ENCODE results near the gene APCS. TPM values are rescaled to one million over a fixed set of nuclear protein-coding genes. Genes with fewer than 3 reads are reported as not detected.

Gene APCS
- polyA plus RNA-seq, 1 donor from 2014 or later: not detected

DNA sequence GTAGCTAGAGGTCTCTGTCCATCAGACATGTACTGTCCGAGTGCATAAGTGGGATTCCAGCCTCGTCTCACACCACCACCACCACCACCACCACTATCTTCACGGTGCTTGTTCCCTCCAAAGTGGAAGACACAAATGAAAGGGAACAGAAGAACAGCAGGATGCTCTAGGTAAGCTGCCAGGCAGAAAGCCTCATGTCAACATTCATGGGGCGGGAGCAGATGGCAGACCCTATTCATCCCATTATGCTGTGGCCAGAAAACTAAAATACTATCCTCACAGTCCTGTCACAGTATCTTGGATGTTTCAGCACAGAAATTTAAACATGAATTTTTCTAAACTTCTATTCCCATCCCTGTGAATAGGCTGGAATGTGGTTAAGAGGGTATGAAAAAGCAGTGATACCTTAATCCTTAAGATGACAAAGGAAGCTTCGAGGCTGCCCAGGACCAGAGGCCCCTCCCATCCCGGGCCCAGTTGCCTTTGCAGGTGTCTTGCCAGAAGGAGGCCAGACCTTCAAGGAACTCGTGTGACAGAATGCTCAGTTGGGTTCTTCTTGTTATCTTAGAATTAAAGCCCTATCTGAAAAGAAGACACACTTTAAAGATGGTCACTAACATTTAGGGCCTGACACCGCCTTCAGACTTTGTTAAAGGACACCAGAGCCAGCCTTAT lies 24.7 kb downstream of the APCS start:
- Histone ChIP-seq H4K20me1 (ENCODE audit: insufficient read depth) (no peaks in the 10 kb centered on the region), H3K9me2 (ENCODE audit: insufficient read depth, low read length) (no peaks in the 10 kb centered on the region), H3K9me3 (ENCODE audit: low read length) (no peaks in the 10 kb centered on the region), H3K9ac (ENCODE audit: low read length) (no peak overlapping the region), H3K79me2 (replicated peaks; ENCODE audit: insufficient read depth, low read length) (no peaks in the 10 kb centered on the region), H3K4me2 (ENCODE audit: low read length) (no peak overlapping the region), H3K27ac (ENCODE audit: low read length) (no peak overlapping the region), H2AFZ (ENCODE audit: low read depth, low read length) (no peak overlapping the region), H3K27me3 (ENCODE audit: insufficient read depth, low read depth, low read length) (no peaks in the 10 kb centered on the region), H3K4me3 (ENCODE audit: low read length) (no peak overlapping the region), H3F3A (ENCODE audit: insufficient read depth, low read length, poor library complexity, severe bottlenecking) (no peaks in the 10 kb centered on the region), H3K36me3 (ENCODE audit: insufficient read depth, low read length) (no peaks in the 10 kb centered on the region)
- no peak for TF ChIP-seq TAF1 (IDR thresholded peaks at IDR 0.05; ENCODE audit: low read depth)
- TF ChIP-seq POLR2AphosphoS5 (IDR thresholded peaks at IDR 0.05): no peak
- TF ChIP-seq, protein P1, sequence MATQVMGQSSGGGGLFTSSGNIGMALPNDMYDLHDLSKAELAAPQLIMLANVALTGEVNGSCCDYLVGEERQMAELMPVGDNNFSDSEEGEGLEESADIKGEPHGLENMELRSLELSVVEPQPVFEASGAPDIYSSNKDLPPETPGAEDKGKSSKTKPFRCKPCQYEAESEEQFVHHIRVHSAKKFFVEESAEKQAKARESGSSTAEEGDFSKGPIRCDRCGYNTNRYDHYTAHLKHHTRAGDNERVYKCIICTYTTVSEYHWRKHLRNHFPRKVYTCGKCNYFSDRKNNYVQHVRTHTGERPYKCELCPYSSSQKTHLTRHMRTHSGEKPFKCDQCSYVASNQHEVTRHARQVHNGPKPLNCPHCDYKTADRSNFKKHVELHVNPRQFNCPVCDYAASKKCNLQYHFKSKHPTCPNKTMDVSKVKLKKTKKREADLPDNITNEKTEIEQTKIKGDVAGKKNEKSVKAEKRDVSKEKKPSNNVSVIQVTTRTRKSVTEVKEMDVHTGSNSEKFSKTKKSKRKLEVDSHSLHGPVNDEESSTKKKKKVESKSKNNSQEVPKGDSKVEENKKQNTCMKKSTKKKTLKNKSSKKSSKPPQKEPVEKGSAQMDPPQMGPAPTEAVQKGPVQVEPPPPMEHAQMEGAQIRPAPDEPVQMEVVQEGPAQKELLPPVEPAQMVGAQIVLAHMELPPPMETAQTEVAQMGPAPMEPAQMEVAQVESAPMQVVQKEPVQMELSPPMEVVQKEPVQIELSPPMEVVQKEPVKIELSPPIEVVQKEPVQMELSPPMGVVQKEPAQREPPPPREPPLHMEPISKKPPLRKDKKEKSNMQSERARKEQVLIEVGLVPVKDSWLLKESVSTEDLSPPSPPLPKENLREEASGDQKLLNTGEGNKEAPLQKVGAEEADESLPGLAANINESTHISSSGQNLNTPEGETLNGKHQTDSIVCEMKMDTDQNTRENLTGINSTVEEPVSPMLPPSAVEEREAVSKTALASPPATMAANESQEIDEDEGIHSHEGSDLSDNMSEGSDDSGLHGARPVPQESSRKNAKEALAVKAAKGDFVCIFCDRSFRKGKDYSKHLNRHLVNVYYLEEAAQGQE (IDR thresholded peaks at IDR 0.05; ENCODE audit: borderline replicate concordance): no peak
- TF ChIP-seq, protein P2, sequence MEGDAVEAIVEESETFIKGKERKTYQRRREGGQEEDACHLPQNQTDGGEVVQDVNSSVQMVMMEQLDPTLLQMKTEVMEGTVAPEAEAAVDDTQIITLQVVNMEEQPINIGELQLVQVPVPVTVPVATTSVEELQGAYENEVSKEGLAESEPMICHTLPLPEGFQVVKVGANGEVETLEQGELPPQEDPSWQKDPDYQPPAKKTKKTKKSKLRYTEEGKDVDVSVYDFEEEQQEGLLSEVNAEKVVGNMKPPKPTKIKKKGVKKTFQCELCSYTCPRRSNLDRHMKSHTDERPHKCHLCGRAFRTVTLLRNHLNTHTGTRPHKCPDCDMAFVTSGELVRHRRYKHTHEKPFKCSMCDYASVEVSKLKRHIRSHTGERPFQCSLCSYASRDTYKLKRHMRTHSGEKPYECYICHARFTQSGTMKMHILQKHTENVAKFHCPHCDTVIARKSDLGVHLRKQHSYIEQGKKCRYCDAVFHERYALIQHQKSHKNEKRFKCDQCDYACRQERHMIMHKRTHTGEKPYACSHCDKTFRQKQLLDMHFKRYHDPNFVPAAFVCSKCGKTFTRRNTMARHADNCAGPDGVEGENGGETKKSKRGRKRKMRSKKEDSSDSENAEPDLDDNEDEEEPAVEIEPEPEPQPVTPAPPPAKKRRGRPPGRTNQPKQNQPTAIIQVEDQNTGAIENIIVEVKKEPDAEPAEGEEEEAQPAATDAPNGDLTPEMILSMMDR (IDR thresholded peaks at IDR 0.05; ENCODE audit: poor library complexity, severe bottlenecking): no peak
- TF ChIP-seq EZH2 (IDR thresholded peaks at IDR 0.05; ENCODE audit: borderline replicate concordance, insufficient read depth, low read length, poor library complexity, severe bottlenecking): no peak
- no peak for TF ChIP-seq EP300 (conservative IDR thresholded peaks at IDR 0.05; ENCODE audit: poor library complexity, severe bottlenecking)
- TF ChIP-seq SMC3 (conservative IDR thresholded peaks at IDR 0.05; ENCODE audit: poor library complexity): no peak
- no peak for TF ChIP-seq RAD21 (conservative IDR thresholded peaks at IDR 0.05)
- TF ChIP-seq MXI1 (conservative IDR thresholded peaks at IDR 0.05; ENCODE audit: poor library complexity, severe bottlenecking): no peak

DNA sequence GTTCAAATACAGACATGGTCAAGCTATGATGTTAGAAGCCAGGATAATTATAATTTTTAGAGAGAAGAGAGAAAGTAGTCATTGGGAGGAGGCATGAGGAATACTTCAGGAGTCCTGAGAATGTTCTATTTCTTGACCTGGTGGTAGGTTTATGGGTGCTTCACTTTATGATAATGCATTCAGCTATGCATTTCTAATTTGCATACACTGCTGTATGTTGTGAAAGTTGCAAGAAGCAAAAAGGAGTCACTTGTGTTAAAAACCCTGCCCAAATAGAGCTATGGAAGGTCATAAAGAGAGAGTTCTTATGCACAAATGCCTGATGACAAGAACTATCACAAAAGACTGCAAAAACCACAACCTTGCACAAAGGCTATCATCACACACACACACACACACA lies 45.3 kb downstream of the APCS start:
- no peaks in the 10 kb centered on the region for H3F3A ChIP-seq (ENCODE audit: insufficient read depth, low read length, poor library complexity, severe bottlenecking)
- TF ChIP-seq EP300 (conservative IDR thresholded peaks at IDR 0.05; ENCODE audit: poor library complexity, severe bottlenecking): no peak
- TF ChIP-seq, protein P1 (IDR thresholded peaks at IDR 0.05; ENCODE audit: borderline replicate concordance): no peak
- TF ChIP-seq TAF1 (IDR thresholded peaks at IDR 0.05; ENCODE audit: low read depth): no peak
- no peak for TF ChIP-seq SMC3 (conservative IDR thresholded peaks at IDR 0.05; ENCODE audit: poor library complexity)
- no peak for TF ChIP-seq RAD21 (conservative IDR thresholded peaks at IDR 0.05)
- TF ChIP-seq, protein P2 (IDR thresholded peaks at IDR 0.05; ENCODE audit: poor library complexity, severe bottlenecking): no peak
- no peak for TF ChIP-seq EZH2 (IDR thresholded peaks at IDR 0.05; ENCODE audit: borderline replicate concordance, insufficient read depth, low read length, poor library complexity, severe bottlenecking)
- TF ChIP-seq POLR2AphosphoS5 (IDR thresholded peaks at IDR 0.05): no peak
- TF ChIP-seq MXI1 (conservative IDR thresholded peaks at IDR 0.05; ENCODE audit: poor library complexity, severe bottlenecking): no peak

More for the DNA sequence above, 45.3 kb downstream of the APCS start:
- Histone ChIP-seq H3K9ac (ENCODE audit: low read length) (no peak overlapping the region), H3K9me3 (ENCODE audit: low read length) (no peaks in the 10 kb centered on the region), H3K4me2 (ENCODE audit: low read length) (no peak overlapping the region), H3K9me2 (ENCODE audit: insufficient read depth, low read length) (no peaks in the 10 kb centered on the region), H4K20me1 (ENCODE audit: insufficient read depth) (no peaks in the 10 kb centered on the region), H3K36me3 (ENCODE audit: insufficient read depth, low read length) (no peaks in the 10 kb centered on the region), H3K27me3 (ENCODE audit: insufficient read depth, low read depth, low read length) (no peaks in the 10 kb centered on the region), H3K27ac (ENCODE audit: low read length) (no peak overlapping the region), H2AFZ (ENCODE audit: low read depth, low read length) (no peak overlapping the region), H3K79me2 (replicated peaks; ENCODE audit: insufficient read depth, low read length) (no peaks in the 10 kb centered on the region), H3K4me3 (ENCODE audit: low read length) (no peak overlapping the region)
